Effector memory CD8-positive, alpha-beta T cell (primary cell): Measurements from ENCODE around the gene MICAL3.

Source experiments
- ATAC-seq: fragments of 150-1000 bp; cut with Tn5 transposase; replicated peaks from 2 replicates; pipeline ENCODE4 v1.10.0; 2021; ENCODE audit warnings: mild to moderate bottlenecking, moderate library complexity
- DNase-seq, 3 experiments: peaks; one replicate each; pipeline ENCODE4 v3.0.0; 2021
- H3K27ac Mint-ChIP-seq, 2 donors: one replicate each; pipeline ENCODE4 v1.8.0; 2022; ENCODE audit warnings: mild to moderate bottlenecking in 2 of 2, mixed read lengths in 2 of 2, moderate library complexity in 2 of 2
- H3K27me3 Mint-ChIP-seq, 2 donors: one replicate each; pipeline ENCODE4 v1.8.0; 2022; ENCODE audit warnings: mixed read lengths in 2 of 2
- H3K36me3 Mint-ChIP-seq: one replicate; pipeline ENCODE4 v1.8.0; 2022; ENCODE audit warnings: mild to moderate bottlenecking, moderate library complexity, mixed read lengths; ENCODE audit not compliant: insufficient read depth
- H3K4me1 Mint-ChIP-seq, 2 donors: one replicate each; pipeline ENCODE4 v1.8.0; 2022; ENCODE audit warnings: low read depth in 2 of 2, mixed read lengths in 2 of 2
- H3K4me3 Mint-ChIP-seq, 2 donors: one replicate each; pipeline ENCODE4 v1.8.0; 2022; ENCODE audit warnings: mild to moderate bottlenecking in 2 of 2, mixed read lengths in 2 of 2, moderate library complexity in 2 of 2
- H3K9me3 Mint-ChIP-seq, 2 donors: one replicate each; pipeline ENCODE4 v1.8.0; 2022; ENCODE audit warnings: mixed read lengths in 2 of 2

The MICAL3 gene

DNA sequence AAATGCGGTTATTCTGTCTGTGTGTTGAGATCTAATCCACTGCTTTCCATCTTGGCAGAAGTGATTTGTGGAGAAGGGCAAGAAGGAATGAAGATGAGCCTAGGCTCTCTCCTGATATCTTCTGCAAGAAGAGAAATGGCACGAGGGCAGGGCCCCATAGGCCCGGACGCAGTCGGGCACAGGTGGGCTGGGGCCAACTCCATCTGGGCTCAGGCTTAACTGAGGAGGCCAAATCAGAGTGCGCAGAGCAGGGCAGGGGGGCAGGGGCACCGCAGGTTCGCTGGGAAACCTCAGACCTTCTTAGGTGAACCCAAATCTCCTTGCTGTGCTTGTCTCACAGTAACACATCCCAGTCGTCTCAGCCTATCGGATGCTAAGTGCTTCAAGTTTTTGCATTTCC is 217.3 kb downstream of the MICAL3 start:
- H3K36me3 Mint-ChIP-seq = peaks cover 16% of the 10 kb centered on the region
- DNase-seq (no peak), ATAC-seq (no peak)
- H3K27me3 Mint-ChIP-seq = no peaks in the 10 kb centered on the region
- H3K9me3 Mint-ChIP-seq = no peaks in the 10 kb centered on the region
- H3K4me1 Mint-ChIP-seq = no peaks in the 10 kb centered on the region
- H3K27ac Mint-ChIP-seq = no peak overlapping the region
- H3K4me3 Mint-ChIP-seq = no peak overlapping the region

DNA sequence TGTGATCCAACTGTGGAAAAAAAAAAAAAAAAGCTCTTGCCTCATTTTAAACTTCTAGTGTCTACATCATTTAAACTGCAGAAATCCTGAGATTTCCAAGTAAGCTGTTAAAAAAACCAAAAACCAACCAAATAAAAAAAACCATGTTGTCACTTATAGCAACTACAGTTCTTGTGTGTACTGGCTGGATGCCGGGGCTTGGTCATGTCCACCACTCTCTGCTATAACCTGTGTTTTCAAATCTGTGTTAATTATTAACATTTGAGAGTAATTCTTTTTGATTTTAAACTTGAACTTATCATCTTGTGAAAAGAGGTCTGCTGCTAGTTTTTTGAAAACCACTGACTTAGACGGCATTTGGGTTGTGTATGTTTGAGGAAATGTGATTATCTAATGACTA is 217.9 kb downstream of the MICAL3 start:
- Mint-ChIP-seq H3K4me1 (no peaks in the 10 kb centered on the region), H3K4me3 (no peak overlapping the region), H3K27ac (no peak overlapping the region), H3K27me3 (no peaks in the 10 kb centered on the region), H3K9me3 (no peaks in the 10 kb centered on the region), H3K36me3 (peaks cover 15% of the 10 kb centered on the region)
- no peak for ATAC-seq
- no peak for DNase-seq

DNA sequence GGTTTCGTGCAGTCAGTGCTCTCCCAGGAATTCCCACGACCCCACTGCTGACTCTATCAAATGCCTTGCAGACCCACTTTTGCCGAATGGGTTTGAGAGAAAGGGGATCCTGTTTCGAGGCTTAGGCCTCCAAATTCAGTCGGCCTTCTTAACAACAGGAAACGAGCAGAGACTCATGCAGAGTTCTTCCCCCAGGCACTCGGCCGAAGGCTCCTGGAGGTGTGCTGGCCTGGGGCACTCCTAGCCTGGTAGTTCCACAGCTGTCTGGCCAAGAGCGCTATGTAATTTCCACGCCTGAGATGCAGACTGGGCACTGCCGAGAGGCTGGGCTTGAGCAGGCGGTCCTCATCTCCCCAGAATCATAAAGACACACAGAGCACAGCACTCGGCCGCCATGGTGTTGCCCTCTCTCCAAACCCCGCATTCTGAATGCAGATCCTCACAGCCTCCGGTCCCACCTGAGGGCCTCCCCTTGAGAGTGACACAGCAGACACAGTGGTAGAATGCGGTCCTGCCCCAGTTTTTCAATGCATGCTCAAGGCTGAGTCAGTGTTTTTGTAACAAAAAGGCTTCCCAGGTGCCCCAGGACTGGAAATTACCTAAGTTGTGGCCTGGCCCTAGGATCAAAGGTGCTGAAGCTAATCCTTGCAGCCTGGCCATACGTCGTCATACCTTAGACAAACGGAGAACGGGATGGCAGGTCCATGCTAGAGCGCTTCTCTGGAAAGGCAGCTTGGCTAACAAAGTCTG is 219.9 kb downstream of the MICAL3 start:
- Mint-ChIP-seq H3K4me3 (no peak overlapping the region), H3K36me3 (peaks cover 14% of the 10 kb centered on the region), H3K27ac (no peak overlapping the region), H3K27me3 (no peaks in the 10 kb centered on the region), H3K4me1 (no peaks in the 10 kb centered on the region), H3K9me3 (no peaks in the 10 kb centered on the region)
- DNase-seq = no peak
- ATAC-seq = no peak

DNA sequence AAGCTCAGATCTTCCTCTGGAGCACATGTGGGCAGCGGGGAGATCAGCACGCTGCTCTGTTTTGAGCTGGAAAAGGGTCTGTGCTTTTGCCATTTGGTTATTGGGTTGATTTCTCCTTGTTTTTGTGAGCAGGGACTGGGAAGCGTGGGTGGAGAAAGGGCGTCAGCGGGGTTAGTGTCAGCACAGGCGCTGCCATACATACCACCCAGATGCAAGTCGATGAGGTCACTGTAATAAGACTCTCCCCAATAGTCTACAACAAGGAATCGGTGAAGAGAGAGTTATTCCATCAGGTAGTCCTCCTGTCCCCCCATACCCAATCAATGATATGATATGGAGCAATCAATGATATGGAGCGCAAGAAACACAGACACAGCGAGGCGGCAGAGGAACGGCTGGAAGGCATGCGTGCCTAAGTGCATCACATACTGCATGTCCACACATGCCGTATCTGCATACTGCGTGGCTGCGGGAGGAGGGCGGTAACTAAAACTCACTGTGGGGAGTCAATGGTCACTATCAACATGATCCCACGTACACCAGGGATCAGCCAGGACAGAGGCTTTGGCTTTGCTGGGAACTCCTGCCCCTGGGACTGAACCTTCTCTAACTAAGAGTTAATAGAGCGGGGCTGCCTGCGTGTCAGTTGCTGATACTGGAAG is 220.6 kb downstream of the MICAL3 start:
- Mint-ChIP-seq H3K4me1 (no peaks in the 10 kb centered on the region), H3K27me3 (no peaks in the 10 kb centered on the region), H3K4me3 (no peak overlapping the region), H3K27ac (no peak overlapping the region), H3K36me3 (peaks cover 14% of the 10 kb centered on the region), H3K9me3 (no peaks in the 10 kb centered on the region)
- ATAC-seq (no peak), DNase-seq (no peak)

DNA sequence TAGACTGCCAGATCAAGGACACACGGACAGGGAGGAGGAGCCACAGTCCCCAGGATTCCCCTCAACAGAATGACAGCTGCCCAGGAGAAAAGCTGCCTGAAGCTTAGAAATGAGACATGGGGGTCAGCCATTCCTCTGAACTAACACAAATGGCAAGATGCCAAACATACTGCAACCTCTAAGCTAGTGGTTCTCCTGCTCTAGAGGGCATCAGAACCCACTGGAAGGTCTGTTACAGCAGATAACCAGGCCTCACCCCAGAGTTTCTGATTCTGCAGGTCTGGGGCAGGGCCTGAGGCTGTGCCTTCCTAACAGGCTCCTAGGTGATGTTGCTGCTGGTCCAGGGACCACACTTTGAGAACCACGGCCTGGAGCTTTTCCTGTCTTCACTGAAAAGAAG is 221.5 kb downstream of the MICAL3 start:
- DNase-seq (no peak), ATAC-seq (no peak)
- peaks cover 14% of the 10 kb centered on the region for H3K36me3 Mint-ChIP-seq
- no peaks in the 10 kb centered on the region for H3K4me1 Mint-ChIP-seq
- no peak overlapping the region for H3K4me3 Mint-ChIP-seq
- H3K27ac Mint-ChIP-seq = no peak overlapping the region
- H3K9me3 Mint-ChIP-seq = no peaks in the 10 kb centered on the region
- H3K27me3 Mint-ChIP-seq = no peaks in the 10 kb centered on the region

DNA sequence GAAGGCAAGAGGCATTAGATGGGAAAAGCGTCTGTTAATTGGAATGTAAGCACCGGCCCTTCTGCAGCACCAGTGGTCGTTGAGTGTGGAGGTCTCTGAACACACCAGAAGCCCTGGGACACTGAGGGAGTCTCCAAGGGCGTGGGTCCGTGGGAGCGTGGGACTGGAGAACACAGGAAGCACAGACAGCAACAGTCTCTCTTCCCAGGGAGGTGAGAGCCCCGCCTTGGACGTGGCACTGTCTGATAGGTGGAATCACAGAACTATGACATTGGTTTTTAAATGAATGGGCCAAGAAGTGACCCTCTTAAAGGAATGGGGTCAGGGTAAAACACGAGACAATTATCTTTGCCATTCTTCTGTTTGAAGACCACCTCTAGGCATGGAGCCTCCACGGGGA is 221.9 kb downstream of the MICAL3 start:
- ATAC-seq = no peak
- Mint-ChIP-seq H3K4me3 (no peak overlapping the region), H3K9me3 (no peaks in the 10 kb centered on the region), H3K27me3 (no peaks in the 10 kb centered on the region), H3K4me1 (no peaks in the 10 kb centered on the region), H3K27ac (no peak overlapping the region), H3K36me3 (peaks cover 14% of the 10 kb centered on the region)
- DNase-seq = no peak

DNA sequence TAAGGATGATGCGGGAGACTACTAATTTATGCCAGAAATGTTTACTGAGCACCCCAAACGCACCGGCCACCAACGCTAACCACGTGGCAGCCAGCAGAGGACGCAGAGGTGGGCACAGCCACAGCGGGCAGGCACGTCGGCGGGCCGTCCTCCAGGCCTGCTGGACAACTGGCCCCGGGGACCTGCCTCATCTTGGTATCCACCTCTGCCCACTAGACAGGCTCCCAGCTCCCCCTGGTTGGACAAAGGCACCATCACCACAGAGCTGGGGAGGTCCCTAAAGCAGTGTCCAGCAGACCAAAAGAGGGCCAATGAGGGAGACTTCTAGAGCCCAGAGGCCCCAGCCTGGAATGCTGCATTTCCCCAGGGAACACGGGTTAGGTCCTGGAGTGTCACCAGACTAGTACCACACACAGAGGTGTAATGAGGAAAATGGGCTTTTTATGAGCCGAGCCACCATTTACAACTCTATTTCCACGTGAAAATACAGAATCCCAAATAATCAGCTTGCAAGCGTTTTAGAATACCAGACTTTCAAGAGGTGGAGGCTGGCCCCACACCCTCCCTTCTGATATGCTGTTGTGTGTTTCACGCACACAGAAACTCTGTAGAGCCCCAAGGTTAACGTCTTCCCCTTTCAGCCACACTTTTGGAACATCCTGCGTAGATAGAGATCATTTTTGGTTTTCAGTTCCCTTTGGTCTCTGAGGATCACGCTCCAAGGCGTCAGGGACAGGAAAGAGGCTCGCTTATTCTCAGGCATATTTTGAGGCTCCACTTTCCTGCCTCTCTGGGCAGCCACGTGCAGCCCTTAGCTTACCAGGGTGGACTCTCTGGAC is 226.4 kb downstream of the MICAL3 start:
- DNase-seq (no peak), ATAC-seq (peak; percentile 45)
- H3K4me3 Mint-ChIP-seq = no peak overlapping the region
- H3K36me3 Mint-ChIP-seq = peaks cover 3% of the 10 kb centered on the region
- no peaks in the 10 kb centered on the region for H3K4me1 Mint-ChIP-seq
- no peaks in the 10 kb centered on the region for H3K27me3 Mint-ChIP-seq
- H3K9me3 Mint-ChIP-seq = no peaks in the 10 kb centered on the region
- H3K27ac Mint-ChIP-seq = peak overlapping the region in 1 of 2 donors; percentile 12

DNA sequence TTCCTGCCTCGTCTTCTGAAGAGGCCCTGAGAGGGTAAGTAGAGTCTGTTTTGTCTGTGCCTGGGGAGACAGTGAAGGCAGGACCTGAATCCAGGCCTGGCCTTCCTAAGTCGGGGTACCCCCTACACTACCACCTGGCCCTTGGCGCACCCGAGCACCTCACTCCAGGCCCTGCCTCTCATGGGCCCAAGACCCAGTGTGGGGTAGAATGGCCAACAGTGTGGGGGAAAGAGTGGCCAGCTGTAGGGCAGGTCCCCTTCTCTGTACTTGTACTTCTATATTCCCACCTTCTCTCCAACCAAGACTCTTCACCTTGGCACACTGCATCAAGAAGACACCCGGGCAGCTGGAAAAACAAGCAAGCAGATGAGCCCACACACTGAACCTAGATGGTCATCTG is 227.7 kb downstream of the MICAL3 start:
- Mint-ChIP-seq H3K4me3 (no peak overlapping the region), H3K9me3 (no peaks in the 10 kb centered on the region), H3K4me1 (no peaks in the 10 kb centered on the region), H3K27ac (no peak overlapping the region), H3K36me3 (peaks cover 5% of the 10 kb centered on the region), H3K27me3 (no peaks in the 10 kb centered on the region)
- ATAC-seq = no peak
- no peak for DNase-seq

DNA sequence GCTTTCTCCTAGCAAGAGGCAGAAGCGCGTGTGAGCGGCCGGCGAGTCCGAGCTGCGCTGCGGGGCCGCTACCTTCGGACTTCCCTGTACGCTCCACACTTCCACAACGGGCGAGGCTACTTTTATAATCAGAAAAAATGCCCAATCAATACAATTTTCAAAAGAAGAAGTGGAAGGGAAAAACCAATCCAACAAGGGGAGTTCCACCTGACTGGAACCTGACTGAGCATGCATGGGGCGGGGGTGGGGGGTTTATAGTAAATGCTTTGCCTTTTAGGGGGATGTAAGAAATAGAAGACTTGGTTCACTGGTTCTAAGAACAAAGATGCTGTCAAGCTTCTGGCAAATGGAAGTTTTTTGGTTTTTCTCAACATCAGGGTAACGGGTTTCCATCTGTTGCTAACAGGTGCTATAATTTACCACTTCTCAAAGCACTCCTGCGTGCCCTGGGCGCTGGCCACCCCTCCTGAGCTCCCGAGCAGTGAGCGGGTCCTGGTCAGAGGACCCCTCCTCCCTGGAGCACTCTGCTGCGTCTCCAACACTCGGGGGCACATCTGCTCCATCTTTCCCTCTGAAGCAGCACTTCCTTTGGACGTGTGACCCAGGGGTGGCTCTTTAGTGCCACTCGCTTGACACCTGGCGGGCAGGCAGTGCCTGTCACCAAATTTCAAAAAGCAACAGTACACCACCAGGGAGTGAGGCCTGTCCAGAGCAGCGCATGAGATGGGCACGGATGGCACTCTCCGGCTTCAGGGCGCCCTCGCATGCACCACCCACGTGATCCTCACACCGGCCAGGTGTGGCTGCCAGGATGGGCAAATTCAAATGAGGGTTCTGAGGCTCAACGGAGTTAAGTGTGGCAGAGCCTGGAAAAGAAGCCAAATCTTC is 228.5 kb downstream of the MICAL3 start:
- DNase-seq (no peak), ATAC-seq (no peak)
- Mint-ChIP-seq H3K27ac (no peak overlapping the region), H3K27me3 (no peaks in the 10 kb centered on the region), H3K36me3 (peaks cover 10% of the 10 kb centered on the region), H3K4me1 (no peaks in the 10 kb centered on the region), H3K4me3 (no peak overlapping the region), H3K9me3 (no peaks in the 10 kb centered on the region)

DNA sequence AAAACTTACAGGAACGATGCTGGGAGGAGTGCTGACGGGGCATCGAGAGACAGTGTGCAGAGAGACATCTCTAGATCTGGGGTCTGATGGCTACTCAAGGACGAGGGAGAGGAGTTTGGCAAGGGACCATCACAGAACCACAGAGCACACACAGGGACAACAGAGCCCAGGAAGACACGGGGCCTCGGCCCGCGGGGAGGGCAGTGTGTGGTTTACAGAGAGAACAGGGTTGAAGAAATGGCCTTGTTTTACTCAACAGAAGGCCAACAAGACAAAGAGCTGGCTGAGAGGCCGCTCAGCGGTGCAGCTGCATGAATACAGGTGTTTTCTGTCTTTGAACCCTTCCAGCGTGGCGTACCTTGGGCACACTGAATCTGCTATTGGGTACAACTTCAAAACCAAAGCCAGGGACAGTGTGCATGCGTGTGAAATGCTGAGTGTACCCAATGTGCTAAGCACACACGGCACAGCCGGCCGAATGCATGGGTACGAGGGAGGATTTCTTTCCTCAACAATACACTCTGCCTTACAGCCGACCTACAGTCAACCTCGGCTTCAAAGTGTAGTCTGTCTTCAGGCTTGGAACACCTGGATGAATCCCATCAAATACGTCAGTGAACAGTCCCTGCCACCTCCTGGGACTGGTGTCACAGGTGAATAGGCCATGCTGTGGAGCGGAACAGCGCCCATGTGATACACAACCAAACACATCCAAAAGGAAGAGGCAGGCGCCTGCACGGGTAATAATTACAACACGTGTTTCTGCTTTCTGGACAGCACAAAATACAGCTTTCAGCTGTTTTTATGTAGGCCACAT is 229.4 kb downstream of the MICAL3 start:
- DNase-seq (no peak), ATAC-seq (no peak)
- no peaks in the 10 kb centered on the region for H3K27me3 Mint-ChIP-seq
- peaks cover 10% of the 10 kb centered on the region for H3K36me3 Mint-ChIP-seq
- no peak overlapping the region for H3K27ac Mint-ChIP-seq
- H3K9me3 Mint-ChIP-seq = no peaks in the 10 kb centered on the region
- no peaks in the 10 kb centered on the region for H3K4me1 Mint-ChIP-seq
- H3K4me3 Mint-ChIP-seq = no peak overlapping the region

DNA sequence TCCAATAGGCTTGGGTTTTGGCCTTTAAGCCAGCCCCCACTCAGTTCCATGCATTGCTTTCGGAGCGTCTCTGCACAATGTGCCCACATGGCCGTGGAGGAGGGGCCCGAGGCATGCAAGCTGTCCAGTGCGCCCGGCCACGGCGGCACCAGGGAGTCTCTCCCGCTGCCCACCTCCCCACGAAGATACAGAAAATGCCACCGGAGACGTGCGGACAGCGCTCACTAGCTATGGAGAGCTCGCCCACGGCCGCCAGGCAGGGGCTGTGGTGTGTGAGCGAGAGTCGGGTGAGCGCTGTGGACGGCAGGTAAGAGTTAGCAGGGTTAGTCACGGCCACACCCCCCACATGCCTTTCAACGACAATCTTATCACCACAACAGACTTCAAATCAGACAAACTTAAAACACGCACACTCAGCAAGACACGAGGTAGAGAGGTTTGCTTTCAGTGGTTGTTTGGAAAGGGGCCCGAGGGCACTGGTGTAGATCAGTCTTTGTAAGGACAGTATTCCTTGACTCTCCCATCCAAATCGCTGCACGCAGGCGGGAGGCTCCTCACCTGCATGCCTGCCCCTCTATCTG is 231.4 kb downstream of the MICAL3 start:
- Mint-ChIP-seq H3K27me3 (no peaks in the 10 kb centered on the region), H3K4me3 (no peak overlapping the region), H3K9me3 (no peaks in the 10 kb centered on the region), H3K27ac (no peak overlapping the region), H3K4me1 (no peaks in the 10 kb centered on the region), H3K36me3 (peaks cover 18% of the 10 kb centered on the region)
- no peak for ATAC-seq
- no peak for DNase-seq

DNA sequence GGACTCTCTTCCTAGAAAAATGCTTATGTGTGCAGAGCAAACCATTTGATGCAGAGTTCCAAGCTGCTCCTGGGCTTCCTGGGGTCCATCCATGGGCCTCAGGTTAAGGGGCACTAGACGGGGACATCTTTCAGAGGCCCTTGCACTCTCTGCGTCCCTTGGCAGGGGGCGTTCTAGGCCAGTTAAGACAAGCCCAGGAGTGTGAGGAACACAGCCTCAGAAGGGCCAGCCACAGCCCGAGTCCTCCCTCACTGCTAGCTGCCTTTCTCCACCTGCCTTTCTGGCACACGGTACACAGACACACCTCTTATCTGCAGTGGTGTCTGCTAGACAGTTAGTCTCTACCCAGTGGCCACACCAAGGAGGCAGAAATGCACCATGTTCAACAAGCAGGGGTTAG is 232.1 kb downstream of the MICAL3 start:
- ATAC-seq (no peak), DNase-seq (no peak)
- H3K36me3 Mint-ChIP-seq = peaks cover 18% of the 10 kb centered on the region
- H3K27me3 Mint-ChIP-seq = no peaks in the 10 kb centered on the region
- H3K4me1 Mint-ChIP-seq = no peaks in the 10 kb centered on the region
- no peak overlapping the region for H3K27ac Mint-ChIP-seq
- no peak overlapping the region for H3K4me3 Mint-ChIP-seq
- H3K9me3 Mint-ChIP-seq = no peaks in the 10 kb centered on the region
